EL (cell line): ENCODE data around the gene GSTO2.
A peak's percentile ranks its signal among the peaks of the same experiment; 100 is the strongest.

Experiments
- DNase-seq: peaks from one replicate; pipeline ENCODE4 v3.0.0-alpha.2; 2016

The GSTO2 gene

GRCh38 chr10:104309980-104310978 is 41.3 kb downstream of the GSTO2 start:
- peak; percentile 91 for DNase-seq

GRCh38 chr10:104311184-104311720 is 42.3 kb downstream of the GSTO2 start:
- DNase-seq, result no peak

DNA sequence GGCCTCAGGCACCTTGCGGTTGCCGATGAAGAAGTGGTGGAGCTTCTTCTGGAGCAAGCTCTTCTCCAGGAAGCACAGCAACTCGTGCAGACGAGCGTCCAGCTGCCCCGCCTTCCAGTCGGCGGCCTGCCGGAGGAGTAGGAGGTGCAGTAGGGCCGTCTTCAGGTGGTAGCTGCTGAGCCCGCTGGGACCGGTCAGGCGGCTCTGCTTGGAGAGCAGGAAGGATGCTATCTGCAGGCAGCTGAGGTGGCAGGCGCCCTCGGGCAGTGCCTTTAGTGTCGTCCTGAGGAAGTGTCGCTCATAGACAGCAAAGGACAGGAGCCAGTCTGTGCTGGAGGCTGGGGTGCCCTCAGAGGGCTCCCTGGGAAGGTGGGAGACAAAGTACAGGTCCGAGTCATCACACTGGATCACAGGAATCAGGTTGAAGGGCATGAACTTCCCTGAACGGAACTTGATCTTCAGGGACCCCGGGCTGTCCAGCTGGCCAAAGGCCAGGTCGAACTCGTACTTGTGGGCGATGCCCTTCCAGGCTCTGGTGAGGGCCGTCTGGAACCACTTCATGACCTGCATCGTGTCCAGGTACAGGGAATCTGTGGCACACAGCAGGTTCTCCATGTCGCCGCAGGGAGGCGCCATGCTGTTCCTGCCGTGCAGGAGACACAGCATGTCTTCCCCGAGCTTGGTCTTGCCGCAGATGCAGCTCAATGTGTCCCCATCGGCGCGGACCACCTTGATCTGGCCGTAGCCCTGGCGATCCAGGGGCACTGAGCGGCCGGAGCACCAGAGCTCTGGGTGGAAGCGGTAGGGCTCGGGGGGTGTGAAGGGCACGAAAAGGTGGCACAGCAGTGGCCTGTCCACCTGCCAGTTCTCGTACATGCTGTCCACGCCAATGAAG is 45.9 kb downstream of the GSTO2 start:
- no peak for DNase-seq

- no peak for DNase-seq
Observed at GRCh38 chr10:104315486-104315921, 46.5 kb downstream of the GSTO2 start.

- DNase-seq, result no peak
Observed at GRCh38 chr10:104316321-104317099, 47.5 kb downstream of the GSTO2 start.

DNA sequence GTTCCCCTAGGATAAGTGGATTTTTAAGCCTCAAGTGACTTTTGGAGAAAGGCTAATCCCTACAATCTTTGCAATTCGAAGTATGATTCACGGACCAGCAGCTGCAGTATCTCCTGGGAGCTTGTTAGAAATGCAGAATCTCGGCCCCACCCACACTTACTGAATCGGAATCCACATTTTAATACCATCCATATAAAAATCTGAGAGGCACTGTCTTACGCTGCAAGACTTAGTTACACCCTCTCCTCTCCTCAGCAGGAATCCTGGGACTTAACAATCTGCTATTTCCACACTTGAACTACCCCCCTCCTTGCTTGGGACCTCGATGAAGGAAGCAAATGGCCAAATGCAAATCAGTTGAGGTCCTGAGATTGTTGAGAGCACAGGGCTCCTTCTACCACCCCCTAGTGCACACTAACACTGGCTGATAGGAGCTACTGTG is 48.3 kb downstream of the GSTO2 start:
- peak; percentile 55 for DNase-seq

DNA sequence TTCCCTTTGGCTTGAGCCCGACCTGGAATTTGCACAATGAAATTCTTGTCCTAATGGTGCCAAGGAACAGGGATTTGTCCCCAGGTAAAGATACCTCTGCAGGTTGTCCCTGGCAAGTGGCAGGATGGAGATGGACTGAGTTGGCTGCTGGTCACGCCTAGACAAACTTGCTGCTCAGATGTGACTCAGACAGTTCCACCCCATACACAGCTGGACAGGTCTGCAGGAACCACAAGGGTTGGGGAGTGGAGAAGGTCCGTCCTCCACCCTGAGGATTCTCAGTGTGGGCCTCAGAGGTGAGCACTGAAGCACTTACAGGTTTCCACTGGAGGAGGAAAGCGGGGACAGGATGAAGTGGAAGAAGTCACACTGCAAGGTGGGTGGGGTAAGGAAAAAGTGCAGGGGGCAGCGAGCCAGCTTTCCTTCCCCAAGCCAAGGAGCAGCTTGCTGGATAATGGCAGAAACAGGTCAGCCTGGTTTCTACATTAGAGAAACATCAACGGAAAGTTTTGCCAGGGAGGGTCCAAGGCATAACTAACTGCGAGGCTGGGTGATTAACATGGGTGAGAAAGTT is 48.8 kb downstream of the GSTO2 start:
- DNase-seq, result no peak

DNA sequence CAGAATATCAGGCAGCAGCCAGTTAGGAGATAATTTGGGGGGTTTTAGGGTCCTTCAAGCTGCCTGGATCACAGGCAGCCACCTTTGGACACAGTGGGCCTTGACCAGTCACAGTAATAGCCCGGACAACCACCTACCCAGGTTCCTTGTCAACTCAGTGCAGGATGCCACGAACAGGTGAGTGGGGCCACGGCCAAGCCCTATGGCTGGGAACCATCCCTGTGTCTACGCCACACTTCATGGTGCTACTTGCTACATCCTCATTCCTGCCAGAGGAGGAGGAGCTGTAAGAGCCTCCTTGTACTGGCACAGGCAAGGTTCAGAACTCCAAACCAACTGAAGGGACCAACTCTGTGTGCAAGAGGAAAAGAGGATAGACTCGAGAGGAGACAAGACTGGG is 49.3 kb downstream of the GSTO2 start:
- no peak for DNase-seq

DNA sequence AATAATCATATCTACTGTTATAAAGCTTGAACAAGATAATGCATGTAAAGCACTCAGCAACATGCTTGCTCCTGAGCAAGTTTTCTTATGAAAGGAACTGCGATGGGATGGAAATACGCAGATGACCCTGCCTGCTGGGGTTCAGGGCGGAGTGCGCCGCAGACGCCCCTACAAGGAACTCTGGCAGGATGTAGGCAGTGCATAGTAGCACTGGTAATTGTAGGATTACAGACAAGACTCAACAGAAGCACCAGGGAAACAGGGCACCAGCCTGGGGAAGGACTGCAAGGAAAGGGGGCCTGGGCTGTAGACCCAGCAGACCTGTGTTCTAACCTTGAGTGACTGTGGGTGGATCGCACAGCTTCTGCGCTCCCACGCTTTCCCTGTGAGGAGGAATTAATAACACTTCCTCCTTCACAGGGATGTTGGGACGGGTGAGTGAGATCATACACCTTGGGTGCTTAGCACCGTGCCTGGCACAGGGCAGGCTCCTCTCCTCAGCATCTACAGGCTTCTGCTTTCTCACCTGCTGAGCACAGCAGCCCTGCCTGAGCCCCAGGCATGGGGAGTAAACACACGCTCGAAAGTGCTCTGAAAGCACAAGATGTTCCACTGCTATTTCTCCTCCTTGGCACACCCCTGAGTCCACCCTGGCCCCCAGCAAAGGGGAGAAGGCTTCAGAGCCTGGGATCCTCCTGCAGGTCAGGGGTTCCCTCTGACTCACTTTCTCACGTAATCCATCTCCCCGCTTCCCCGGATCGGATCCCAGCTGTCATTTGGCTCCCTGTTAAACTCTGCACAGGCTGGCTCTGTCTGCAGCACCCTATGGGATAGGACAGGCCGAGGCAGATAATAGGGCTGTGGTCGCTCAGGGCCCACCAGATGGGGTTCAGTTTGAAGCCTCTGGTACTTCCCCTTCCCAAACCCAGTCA is 50.1 kb downstream of the GSTO2 start:
- no peak for DNase-seq

- DNase-seq, result no peak
Observed at GRCh38 chr10:104321226-104321625, 52.2 kb downstream of the GSTO2 start.

DNA sequence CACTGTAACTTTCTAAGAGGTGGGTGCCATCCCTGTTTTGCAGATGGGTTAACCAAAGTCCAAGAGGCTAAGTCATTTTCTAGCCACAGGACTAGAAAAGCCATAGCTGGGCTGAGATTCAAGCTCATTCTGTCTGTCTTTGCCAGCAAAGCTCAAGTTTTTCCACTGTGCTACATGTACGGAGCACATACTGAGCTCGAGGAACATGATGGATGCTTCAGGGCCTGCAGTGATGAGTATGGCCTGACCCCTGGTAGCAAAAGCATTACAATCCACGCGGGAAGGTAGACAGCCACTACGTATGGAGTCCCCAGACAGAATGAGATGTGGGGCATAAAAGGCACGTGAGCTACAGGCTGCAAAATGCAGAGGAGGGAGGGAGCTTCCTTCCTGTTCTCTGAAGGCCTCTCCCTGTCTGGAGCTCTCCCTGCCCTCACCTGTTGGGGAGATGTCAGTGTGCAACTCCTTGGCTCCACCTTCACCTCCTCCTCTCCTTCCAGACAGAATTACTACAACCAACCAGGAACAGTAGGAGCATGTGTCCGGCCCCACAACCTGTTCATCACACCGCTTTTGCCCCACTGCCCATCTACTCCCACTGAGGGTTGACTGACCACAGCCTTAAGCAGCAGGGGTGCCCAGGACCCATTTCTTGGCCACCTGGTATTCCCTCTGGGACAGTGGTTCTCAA is 52.9 kb downstream of the GSTO2 start:
- DNase-seq, result no peak

DNA sequence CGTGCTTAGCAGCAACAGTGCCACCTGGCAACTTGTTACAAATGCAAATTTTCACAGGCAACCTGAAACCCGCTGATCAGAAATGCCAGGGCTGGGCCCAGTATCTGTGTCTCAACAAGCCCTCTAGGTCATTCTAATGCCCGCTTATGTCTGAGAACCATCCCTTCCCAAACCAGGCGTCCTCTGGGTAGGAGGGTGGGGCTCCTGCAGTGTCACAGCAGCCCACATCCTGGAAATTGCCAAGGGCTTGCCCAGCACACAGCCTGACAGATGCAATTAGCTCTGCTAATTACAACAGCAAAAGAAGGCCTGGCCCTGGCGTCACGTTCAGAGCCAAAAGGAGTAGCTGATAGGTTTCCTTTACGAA is 53.4 kb downstream of the GSTO2 start:
- DNase-seq, result no peak

GRCh38 chr10:104323085-104323484 is 54.1 kb downstream of the GSTO2 start:
- DNase-seq, result no peak

GRCh38 chr10:104323760-104324201 is 54.8 kb downstream of the GSTO2 start:
- no peak for DNase-seq

DNA sequence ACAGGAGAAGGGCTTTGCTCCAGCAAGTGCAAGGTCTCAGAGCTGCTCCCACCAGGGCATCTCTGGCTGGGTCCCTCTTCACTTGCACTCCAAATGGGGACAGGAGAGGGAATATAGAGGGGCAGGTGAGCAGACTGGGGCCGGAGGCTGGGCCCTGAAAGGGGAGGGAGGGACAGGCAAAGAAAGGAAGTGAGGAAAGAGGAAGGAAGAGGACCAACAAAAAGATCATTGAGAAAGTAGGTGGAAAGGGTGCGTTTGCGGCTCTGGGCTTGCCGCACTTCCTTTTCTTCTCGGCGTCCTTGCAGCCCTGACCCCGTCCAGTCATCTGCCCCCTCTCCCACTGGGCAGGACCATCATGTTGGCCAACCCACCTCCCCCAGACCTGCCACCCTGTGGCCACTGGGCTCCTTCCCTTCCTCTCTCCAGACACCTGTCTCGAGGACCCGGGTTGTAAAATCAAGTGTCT is 55.3 kb downstream of the GSTO2 start:
- DNase-seq, result no peak

GRCh38 chr10:104324931-104325330 is 55.9 kb downstream of the GSTO2 start:
- DNase-seq, result no peak

DNA sequence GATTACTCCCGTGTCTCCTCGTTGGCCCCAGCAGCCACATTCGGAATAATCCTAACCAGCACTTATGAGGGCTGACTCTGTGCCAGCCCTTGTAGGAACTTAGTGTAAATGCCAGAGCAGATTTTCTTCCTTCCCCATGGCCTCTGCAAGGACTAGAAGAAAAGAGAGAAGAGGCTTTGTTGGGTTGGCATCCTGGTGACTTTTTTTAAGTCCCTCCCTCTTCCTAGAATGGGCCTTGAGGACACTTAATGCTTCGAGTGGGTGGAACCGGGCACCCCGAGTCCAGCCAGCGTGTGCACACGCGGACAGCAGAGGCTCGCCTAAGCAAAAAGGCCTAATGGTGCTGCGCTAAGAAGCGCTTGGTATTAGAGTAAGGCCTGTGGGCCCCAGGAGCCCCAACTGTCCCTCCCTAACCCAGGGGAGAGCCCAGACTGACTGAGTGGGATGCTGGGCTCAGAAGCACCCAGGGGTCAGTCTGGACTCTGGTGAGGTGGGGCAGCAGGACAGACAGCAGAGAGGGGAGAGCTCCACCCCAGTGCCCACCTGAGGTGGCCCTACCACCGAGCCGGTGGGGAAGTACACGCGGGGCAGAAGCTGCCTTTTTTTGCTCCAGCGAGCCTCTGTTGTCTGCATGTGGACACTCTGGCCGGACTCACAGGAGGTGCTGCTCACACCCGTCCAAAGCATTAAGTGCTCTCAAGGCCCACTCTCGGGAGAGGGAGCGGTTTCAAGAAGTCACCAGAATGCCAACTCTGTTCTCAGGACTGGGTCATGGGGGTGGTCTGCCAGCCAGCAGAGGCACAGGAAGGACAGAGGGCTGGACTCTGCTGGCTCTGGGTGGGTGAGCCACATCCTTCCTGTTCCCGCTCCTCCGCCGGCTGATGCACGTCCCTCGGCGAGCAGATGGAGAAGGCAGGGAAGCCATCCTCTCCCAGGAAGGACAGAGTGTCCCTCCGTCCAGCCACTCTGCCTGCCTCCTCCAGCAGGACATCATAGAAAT is 56.8 kb downstream of the GSTO2 start:
- DNase-seq, result no peak

DNA sequence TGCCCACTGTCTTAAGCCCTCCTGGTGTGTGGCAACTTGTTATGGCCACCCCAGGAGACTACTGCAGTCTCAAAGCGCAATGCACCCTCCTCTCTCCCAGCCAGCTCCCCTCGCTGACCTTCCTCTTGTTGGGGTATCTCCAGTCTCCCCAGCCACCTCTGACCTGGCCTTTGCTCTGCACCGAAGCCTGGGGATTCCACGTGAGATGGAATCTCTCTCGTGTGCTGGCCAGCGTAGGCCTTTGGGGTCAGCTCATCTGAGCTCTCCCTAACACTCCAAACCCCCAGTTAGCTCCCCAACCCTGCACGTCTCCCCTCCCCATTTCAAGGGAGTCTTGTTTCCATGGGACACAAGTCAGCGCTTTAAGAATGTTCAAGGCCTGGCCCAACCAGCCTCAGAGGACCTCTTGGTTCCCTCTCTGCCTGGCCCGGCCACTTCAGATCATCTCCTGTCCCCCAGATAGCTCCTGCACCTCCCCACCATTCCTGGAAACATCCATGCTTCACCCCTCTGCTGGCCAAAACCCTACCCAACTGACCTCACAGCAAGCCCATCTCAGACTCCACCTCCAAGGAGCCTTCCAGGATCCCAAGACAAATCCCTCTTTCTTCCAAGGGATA is 58.1 kb downstream of the GSTO2 start:
- no peak for DNase-seq
